ENCODE data around the gene ACTN1. TPM values are rescaled to one million over a fixed set of nuclear protein-coding genes. Genes with fewer than 3 reads are reported as not detected.
"Not testable (repeated sequence)": the region's sequence is repeated elsewhere in the genome, so short reads cannot be mapped to it uniquely, and the experiment has no call there.

Gene ACTN1
- 46.3 TPM for polyA plus RNA-seq (ENCODE audit: insufficient read length)

GRCh38 chr14:68979021-68979721 is at the start of gene ACTN1:
ACTN1 (minus strand) TSS chr14:68979302; CDS start chr14:68979056, 246 bp downstream.
- DNase-seq = peak; percentile 85

- DNase-seq = no peak
Observed at GRCh38 chr14:69027242-69027913, 48.3 kb upstream of the ACTN1 start.

- no peak for DNase-seq
Observed at GRCh38 chr14:69023035-69023434, 43.9 kb upstream of the ACTN1 start.

GRCh38 chr14:69022093-69022492 is 43.0 kb upstream of the ACTN1 start:
- not testable (repeated sequence) for DNase-seq

GRCh38 chr14:69017706-69018105 is 38.6 kb upstream of the ACTN1 start:
- DNase-seq = no peak

- no peak for DNase-seq
Observed at GRCh38 chr14:69014829-69015259, 35.7 kb upstream of the ACTN1 start.

GRCh38 chr14:69013943-69014782 is 35.1 kb upstream of the ACTN1 start:
- no peak for DNase-seq

GRCh38 chr14:69012256-69012953 is 33.3 kb upstream of the ACTN1 start:
- DNase-seq = no peak

- DNase-seq = no peak
Observed at GRCh38 chr14:69010648-69011047, 31.5 kb upstream of the ACTN1 start.

GRCh38 chr14:69008421-69008884 is 29.4 kb upstream of the ACTN1 start:
- peak; percentile 55 for DNase-seq

- DNase-seq = no peak
Observed at GRCh38 chr14:69006346-69006745, 27.2 kb upstream of the ACTN1 start.

GRCh38 chr14:69005432-69006148 is 26.5 kb upstream of the ACTN1 start:
- peak; percentile 64 for DNase-seq

- no peak for DNase-seq
Observed at GRCh38 chr14:69004731-69005431, 25.8 kb upstream of the ACTN1 start.

GRCh38 chr14:69003626-69004025 is 24.5 kb upstream of the ACTN1 start:
- DNase-seq = no peak

- DNase-seq = no peak
Observed at GRCh38 chr14:69002069-69002468, 23.0 kb upstream of the ACTN1 start.

- DNase-seq = no peak
Observed at GRCh38 chr14:69001375-69001774, 22.3 kb upstream of the ACTN1 start.

- DNase-seq = no peak
Observed at GRCh38 chr14:68998062-68998461, 19.0 kb upstream of the ACTN1 start.

GRCh38 chr14:68995731-68996130 is 16.6 kb upstream of the ACTN1 start:
- no peak for DNase-seq

GRCh38 chr14:68994056-68994455 is 15.0 kb upstream of the ACTN1 start:
- no peak for DNase-seq

GRCh38 chr14:68987653-68988036 is 8.5 kb upstream of the ACTN1 start:
- no peak for DNase-seq

Data from hindlimb muscle (tissue), 1 donor.